Activated naive CD4-positive, alpha-beta T cell treated with anti-CD3 and anti-CD28 coated beads, Interleukin-2, amount 50 U/mL, for 16 hours (primary cell): ENCODE data around the gene PAN3.

ENCODE experiments used
- DNase-seq: peaks from one replicate; pipeline ENCODE4 v3.0.0-alpha.2; 2020

PAN3 gene

DNA sequence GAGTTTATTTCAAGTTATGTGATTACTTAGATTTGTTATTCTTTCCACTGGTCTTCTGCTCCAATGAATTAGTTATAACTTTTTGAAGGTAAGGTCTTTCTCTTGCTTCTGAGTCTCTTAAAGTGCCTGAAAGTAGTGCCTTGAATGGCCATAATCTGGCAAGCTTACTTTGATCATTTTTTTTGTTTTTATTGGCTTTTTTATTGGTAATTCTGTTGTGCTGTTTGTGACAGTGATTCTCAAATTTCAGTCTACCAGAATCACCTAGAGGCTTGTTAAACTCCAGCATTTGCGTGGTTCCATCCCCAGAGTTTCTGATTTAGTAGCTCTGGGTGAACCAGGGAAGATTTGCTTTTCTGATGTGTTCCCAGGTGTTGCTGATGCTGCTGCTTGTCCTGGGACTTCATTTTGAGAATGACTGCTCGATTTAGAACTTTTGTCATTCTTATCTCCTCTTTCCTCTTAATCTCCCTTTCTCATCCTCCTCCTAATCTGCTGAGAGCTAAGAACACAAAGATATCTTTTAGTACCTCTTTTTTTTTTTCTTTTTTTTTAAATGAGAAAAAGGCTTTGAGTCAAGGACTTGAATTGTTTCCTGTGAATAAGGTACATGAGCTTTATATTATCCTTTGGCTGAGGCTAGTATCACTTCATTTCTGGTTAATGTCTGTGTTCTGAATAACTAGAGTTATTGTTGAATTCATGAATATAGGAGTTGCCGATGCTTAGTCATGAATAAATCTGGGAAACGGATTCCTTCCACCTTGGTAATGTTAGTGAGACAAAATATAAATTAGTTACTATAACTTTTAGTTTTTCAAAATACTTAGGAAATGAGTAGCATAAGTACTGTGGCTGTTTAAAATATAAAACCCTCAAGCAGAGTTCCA lies 91.4 kb downstream of the PAN3 start:
- no peak for DNase-seq

GRCh38 chr13:28231642-28232041 lies 93.3 kb downstream of the PAN3 start:
- no peak for DNase-seq

DNA sequence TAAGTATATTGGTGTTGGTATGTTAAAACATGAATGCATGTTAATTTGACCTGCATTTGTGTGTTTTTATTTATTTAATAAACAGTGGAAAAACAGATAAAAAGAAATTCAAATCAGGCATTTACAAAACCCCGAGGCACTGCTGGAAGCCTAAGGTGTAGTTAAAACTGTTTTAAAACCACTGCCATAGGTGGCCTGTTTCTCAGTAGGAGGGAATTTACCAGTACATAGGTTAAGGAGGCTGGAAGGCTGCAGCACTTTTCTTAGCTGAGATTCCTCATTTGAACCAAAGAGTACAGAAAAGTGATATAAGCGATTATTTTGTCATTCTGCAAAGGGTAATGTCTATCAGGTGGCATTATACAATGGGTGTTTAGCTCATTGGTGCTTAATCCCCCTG lies 99.6 kb downstream of the PAN3 start:
- DNase-seq = no peak

- no peak for DNase-seq
Observed at GRCh38 chr13:28239374-28239773, 101.0 kb downstream of the PAN3 start.

GRCh38 chr13:28245465-28245864 lies 107.1 kb downstream of the PAN3 start:
- no peak for DNase-seq

GRCh38 chr13:28246891-28247290 lies 108.5 kb downstream of the PAN3 start:
- DNase-seq = no peak

- DNase-seq = no peak
Observed at GRCh38 chr13:28248080-28248479, 109.7 kb downstream of the PAN3 start.

DNA sequence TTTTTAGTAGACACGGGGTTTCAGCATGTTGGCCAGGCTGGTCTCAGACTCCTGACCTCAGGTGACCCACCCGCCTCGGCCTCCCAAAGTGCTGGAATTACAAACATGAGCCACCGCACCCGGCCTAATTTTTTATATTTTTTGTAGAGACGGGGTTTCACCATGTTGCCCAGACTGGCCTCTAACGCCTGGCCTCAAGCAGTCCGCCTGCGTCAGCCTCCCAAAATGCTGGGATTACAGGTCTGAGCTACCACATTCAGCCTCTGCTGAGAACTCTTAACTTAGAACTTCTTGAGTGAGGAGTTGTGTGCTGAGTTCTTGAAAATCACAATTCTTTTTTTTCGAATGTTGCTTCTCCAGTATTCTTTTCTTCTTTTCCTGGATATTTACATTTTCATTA lies 112.2 kb downstream of the PAN3 start:
- no peak for DNase-seq

DNA sequence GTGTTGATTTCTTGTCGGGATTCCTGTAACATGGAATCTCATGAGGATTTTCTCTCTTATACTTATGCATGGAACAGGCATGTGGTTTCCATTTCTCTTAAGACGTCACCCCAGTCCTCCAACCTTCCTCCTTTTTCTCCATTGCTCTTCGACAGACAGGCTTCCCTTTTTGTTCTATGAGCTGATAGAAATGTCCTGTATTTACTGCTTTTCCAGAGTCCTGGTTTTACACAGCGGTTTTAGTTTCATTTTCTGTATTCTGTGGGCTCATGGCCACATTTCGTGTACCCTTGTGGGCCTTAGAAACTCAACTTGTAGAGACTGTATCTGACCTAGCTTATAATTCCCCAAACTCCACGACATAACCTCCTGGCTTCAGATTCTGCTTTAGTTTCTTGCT lies 113.1 kb downstream of the PAN3 start:
- no peak for DNase-seq

DNA sequence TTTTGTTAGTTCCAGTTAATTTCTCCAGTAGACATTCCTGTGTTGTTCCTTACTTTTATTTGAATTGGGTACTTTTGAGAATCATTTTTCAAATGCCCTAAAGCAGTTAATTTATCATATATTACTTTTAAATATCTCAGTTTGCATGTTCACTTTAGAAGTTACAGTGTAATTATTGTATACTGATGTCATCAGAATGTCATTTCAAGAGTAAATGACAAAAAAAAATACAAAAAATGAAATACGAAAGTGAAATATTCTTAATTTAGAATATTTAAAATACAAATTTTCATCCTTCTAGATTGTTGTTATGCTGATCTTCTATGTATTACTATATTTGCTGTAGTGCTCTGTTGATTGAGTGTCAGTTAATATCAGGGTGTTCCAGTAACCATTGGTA lies 114.2 kb downstream of the PAN3 start:
- no peak for DNase-seq

- no peak for DNase-seq
Observed at GRCh38 chr13:28257305-28257704, 119.0 kb downstream of the PAN3 start.

DNA sequence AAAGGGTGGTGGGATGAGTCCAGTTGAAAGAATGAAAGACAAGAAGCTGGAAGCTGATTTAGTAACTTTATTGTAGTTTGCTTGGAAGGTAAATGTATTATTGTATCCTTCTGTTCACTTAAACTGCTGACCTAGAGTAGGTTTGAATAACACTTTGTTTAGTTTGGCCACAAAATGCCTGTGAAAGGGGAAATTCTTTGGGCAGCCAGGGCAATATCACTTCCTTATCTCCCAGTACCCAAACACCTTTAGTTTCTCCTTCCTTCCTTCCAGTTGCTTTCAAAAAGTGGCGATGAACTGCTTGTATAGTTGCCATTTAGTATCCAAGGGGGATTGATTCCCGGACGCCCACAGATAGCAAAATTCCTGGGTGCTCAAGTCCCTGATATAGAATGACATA lies 120.1 kb downstream of the PAN3 start:
- no peak for DNase-seq

DNA sequence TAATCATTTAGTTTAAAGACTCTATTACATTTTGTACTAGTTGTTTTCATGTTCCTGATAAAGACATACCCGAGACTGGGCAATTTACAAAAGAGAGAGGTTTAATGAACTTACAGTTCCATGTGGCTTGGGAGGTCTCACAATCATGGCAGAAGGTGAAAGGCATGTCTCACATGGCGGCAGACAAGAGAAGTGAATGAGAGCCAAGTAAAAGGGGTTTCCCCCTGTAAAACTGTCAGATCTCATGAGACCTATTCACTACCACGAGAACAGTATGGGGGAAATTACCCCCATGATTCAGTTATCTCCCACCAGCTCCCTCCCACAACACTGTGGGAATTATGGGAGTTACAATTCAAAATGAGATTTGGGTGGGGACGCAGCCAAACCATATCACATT lies 129.2 kb downstream of the PAN3 start:
- no peak for DNase-seq

DNA sequence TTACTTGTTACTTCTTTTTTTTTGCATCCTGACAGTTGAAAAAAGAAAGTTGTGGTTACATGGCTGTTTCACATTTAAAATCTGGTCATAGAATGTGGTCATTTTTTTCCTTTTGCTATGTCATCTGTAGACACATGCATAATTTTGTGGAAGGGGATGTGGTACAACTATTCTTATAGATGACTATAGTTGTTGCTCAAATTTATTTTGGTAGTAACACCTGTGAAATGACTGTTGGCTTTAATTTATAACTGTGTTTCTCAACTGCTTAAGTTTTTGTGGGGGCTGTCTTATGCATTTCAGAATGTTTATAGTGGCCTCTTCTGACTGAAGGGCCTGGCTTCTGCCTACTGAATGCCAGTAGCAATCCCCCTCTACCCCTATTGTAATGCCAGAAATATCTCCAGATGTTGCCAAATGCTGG lies 130.5 kb downstream of the PAN3 start:
- DNase-seq = no peak

DNA sequence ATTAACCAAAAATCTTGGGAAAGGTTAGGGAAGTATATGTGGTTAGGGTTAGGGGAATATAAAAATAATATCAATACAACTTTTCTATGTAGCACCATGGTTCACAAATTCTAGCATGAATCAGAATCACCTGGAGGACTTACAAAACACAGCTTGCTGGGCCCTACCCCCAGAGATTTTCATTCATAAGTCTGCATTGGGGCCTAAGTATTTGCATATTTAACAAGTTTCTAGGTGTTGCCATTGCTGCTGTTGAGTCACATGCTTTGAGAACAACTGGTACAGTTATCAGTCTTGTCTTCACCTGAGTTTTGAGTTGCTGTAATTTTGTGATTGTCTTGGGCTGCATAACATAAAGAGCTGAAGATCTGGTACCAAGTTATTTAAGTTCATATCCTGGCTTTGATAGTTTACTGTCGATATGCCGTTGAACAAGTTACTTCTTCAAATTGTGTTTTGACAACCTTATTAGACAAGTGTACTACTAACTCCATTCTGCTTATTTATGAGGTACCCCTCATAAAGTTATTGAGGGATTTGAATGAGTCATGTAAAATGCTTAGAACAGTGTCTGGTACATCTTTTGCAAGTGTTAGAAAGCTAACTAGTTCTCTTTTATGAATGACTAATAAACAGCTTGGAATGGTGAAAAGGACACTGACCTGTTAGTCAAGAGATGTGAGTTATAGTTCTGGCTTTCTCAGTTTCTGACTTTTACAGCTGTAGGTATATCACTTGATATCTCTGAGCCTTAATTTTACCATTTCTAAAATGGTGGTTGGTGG lies 132.9 kb downstream of the PAN3 start:
- DNase-seq = no peak

DNA sequence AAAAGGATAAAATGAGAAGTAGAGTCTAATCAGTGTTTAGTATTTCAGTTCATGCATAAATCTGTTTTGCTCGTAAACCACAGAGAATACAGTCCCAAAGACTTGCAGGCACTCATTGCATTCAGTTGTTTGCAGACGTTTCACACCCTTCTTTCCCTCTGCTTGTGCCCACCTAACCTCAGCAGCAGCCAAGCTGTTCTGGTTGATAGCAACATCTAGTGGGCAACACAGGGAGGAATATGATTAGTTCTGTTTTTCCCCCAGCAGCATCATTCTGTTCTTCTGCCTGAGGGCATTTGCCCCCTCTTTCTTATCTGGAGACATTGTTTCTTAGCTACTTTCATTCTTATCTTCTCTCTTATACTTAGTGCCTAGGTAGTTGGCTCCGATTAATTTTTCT lies 135.6 kb downstream of the PAN3 start:
- no peak for DNase-seq

GRCh38 chr13:28282451-28282850 lies 144.1 kb downstream of the PAN3 start:
- no peak for DNase-seq

DNA sequence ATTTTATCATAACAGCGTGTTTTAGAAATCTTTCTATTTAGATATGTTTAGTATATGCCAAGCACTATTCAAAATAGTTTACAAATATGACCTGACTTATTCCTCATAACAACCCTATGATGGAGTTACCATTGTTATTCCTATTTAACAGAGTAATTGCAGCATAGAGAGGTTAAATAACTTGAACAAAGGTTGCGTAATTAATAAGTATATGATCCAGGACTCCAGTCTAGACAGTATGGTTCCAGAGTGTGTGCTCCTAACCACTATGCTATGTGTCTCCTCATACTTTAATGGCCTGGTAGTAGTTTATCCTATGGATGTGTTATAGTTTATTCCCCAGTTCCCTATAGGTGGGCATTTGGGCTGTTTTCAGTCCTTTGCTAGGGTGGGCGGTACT lies 145.3 kb downstream of the PAN3 start:
- no peak for DNase-seq

DNA sequence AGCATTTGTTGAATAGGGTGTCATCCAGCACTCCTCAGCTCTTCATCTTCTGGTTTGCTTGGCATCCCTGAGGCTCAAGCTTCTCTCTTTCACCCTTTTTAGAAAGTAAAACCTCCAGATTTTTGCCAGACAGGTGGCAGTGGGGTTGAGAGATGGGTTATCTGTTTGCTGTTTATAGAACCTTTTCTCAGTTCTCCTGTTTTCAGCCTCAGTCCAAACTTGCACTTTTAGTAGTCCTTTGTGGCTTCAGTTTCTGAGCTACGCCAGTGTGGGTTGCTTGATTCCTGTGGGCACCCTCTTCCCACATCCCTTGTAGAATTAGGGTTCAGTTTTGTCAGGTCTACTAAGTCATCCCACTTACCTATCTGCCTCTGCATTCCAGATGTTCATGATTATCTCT lies 147.9 kb downstream of the PAN3 start:
- no peak for DNase-seq

DNA sequence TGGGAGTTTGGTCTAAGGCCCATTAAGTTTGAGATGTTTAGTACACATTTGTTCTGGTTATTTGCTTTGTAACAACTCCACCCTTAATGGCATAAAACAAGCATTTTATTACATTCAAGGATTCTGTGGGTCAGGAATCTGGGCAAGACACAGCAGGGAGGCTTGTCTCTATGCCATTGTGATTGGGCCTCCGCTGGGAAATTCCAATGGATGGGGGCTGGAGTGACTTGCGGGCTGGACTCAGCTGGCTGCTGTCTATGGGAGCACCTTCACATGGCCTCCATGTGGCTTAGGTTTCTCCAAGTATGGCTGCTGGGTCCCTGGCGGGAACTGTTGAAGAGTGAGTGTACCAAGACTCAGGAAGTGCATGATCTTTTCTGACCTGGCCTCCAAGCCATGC lies 159.0 kb downstream of the PAN3 start:
- DNase-seq = no peak

GRCh38 chr13:28299916-28300315 lies 161.6 kb downstream of the PAN3 start:
- DNase-seq = no peak

DNA sequence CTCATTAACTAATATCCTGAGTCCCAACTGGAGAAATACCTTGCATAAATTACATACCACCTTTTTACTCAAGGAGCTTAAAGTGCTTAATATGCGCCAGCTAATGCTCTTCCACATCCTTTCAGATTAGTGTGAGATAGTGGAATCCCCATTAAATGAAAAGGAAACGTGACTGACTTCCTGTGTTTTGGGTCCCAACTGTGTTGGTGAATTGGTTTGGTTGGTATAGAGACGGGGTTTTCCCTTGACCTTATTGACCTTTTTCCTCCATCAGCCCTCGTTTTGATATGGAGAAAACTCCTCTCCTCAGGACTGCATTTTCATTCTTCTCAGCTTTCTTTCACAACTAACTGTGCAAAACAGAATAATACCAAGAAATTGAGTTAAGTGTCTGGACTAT lies 163.5 kb downstream of the PAN3 start:
- DNase-seq = no peak

- DNase-seq = no peak
Observed at GRCh38 chr13:28306325-28306724, 168.0 kb downstream of the PAN3 start.

GRCh38 chr13:28313579-28313978 lies 175.2 kb downstream of the PAN3 start:
- no peak for DNase-seq
